Fibroblast of peridontal ligament (primary cell): ENCODE results near the gene FAM83B.
"Not testable (repeated sequence)": the region's sequence is repeated elsewhere in the genome, so short reads cannot be mapped to it uniquely, and the experiment has no call there.

Experiments
- DNase-seq: peaks from one replicate; pipeline ENCODE4 v3.0.0-alpha.2; 2010; ENCODE audit errors: extremely low read depth

The FAM83B gene

GRCh38 chr6:54860132-54860531 lies 13.6 kb downstream of the FAM83B start:
- DNase-seq, result no peak

GRCh38 chr6:54860739-54861138 lies 14.2 kb downstream of the FAM83B start:
- DNase-seq, result peak; percentile 12

- DNase-seq, result no peak
Observed at GRCh38 chr6:54861905-54862616, 15.5 kb downstream of the FAM83B start.

- DNase-seq, result no peak
Observed at GRCh38 chr6:54864272-54864671, 17.7 kb downstream of the FAM83B start.

GRCh38 chr6:54865091-54865631 lies 18.6 kb downstream of the FAM83B start:
- DNase-seq, result no peak

GRCh38 chr6:54868556-54868955 lies 22.0 kb downstream of the FAM83B start:
- DNase-seq, result no peak

- DNase-seq, result no peak
Observed at GRCh38 chr6:54873599-54873998, 27.0 kb downstream of the FAM83B start.

GRCh38 chr6:54874349-54875048 lies 27.9 kb downstream of the FAM83B start:
- DNase-seq, result no peak

- no peak for DNase-seq
Observed at GRCh38 chr6:54875539-54875938, 29.0 kb downstream of the FAM83B start.

- DNase-seq, result no peak
Observed at GRCh38 chr6:54876365-54876764, 29.8 kb downstream of the FAM83B start.

- no peak for DNase-seq
Observed at GRCh38 chr6:54876871-54877270, 30.3 kb downstream of the FAM83B start.

GRCh38 chr6:54877713-54878317 lies 31.2 kb downstream of the FAM83B start:
- DNase-seq, result no peak

GRCh38 chr6:54878718-54879117 lies 32.1 kb downstream of the FAM83B start:
- no peak for DNase-seq

- DNase-seq, result no peak
Observed at GRCh38 chr6:54879188-54879985, 32.8 kb downstream of the FAM83B start.

- DNase-seq, result no peak
Observed at GRCh38 chr6:54881067-54881730, 34.6 kb downstream of the FAM83B start.

- DNase-seq, result not testable (repeated sequence)
Observed at GRCh38 chr6:54881891-54882290, 35.3 kb downstream of the FAM83B start.

GRCh38 chr6:54886932-54887584 lies 40.5 kb downstream of the FAM83B start:
- DNase-seq, result no peak

- DNase-seq, result no peak
Observed at GRCh38 chr6:54891536-54891935, 45.0 kb downstream of the FAM83B start.

- peak; percentile 71 for DNase-seq
Observed at GRCh38 chr6:54892831-54893230, 46.3 kb downstream of the FAM83B start.

- DNase-seq, result no peak
Observed at GRCh38 chr6:54893818-54894217, 47.2 kb downstream of the FAM83B start.

GRCh38 chr6:54896302-54896701 lies 49.7 kb downstream of the FAM83B start:
- no peak for DNase-seq
